PFSK-1 (cell line): ENCODE results near the gene PAGE5.

Experiments used
- POLR2AphosphoS5 ChIP-seq: IDR thresholded peaks from 2 replicates; pipeline ENCODE4 v1.6.1; 2012; ENCODE audit warnings: low read depth, mild to moderate bottlenecking, control low read depth, low read length, moderate library complexity
- REST ChIP-seq, 2 experiments: IDR thresholded peaks; 2 replicates each; pipeline versions ENCODE4 v1.6.1 to v1.8.0; 2011 to 2012; ENCODE audit warnings: low read depth in 2 of 2, low read length in 2 of 2, control low read depth in 1 of 2, inconsistent platforms in 1 of 2, mild to moderate bottlenecking in 1 of 2, moderate library complexity in 1 of 2; ENCODE audit not compliant: insufficient read depth in 1 of 2
- SIN3A ChIP-seq: IDR thresholded peaks from 2 replicates; pipeline ENCODE4 v1.6.1; 2012; ENCODE audit warnings: mild to moderate bottlenecking, low read length, moderate library complexity, borderline replicate concordance; ENCODE audit not compliant: insufficient read depth
- TAF1 ChIP-seq: IDR thresholded peaks from 2 replicates; pipeline ENCODE4 v1.6.1; 2012; ENCODE audit warnings: low read length, control low read depth, borderline replicate concordance; ENCODE audit not compliant: insufficient read depth

GRCh38 chrX:55210931-55211677 lies 9.0 kb upstream of the PAGE5 start:
- no peak for TF ChIP-seq POLR2AphosphoS5
- no peak for TF ChIP-seq TAF1
- TF ChIP-seq REST (IDR thresholded peaks at IDR 0.05; ENCODE audit: insufficient read depth in 1 of 2, low read depth in 2 of 2, low read length in 2 of 2), result no peak
- no peak for TF ChIP-seq SIN3A
